ENCODE data around the gene MRPL18.
"Not testable (repeated sequence)": the region's sequence is repeated elsewhere in the genome, so short reads cannot be mapped to it uniquely, and the experiment has no call there.

MRPL18 gene

GRCh38 chr6:159790149-159790955 is at the start of gene MRPL18:
Gene MRPL18 (plus strand): TSS chr6:159790467. CDS start chr6:159790588, 121 bp downstream.
- DNase-seq (ENCODE audit: low spot score): peak; percentile 96

DNA sequence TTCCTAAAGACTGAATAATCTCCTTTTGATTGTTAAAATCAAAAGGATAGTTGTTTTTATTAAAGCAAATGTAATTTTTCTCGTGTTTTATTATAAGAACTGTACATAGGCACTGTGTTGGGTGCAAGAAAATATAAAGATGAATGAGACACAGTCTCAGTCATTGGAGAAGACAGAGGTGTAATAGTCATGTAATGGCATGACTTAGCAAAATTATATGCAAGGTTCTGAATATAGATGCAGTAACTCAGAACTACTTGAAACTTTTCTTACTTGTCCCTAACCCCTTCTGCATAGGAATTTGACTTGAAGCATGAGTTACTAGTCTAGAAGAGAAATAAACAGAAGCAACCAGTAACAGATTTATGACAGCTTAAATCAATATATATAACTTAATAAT is 48.1 kb upstream of the MRPL18 start:
- DNase-seq (ENCODE audit: low spot score): no peak

DNA sequence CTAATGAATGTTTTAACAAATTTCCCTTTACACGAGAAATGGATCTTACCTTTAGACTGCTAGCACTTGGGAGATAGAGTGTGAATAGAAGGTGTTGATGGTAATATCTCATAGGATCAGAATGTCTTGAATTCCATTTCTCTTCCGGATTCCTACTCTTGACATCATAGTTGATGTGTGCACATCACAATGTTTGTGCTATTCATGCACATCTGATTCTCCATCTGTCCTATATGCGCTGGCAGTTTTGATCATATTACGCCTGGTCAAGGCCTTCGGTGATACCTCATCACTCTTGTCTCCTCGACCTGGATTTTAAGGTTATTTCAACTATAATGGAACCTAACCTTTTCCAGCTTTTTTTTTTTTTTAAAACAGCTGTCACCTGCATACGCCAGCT is 45.2 kb upstream of the MRPL18 start:
- no peak for DNase-seq (ENCODE audit: low spot score)

GRCh38 chr6:159746759-159747158 is 43.5 kb upstream of the MRPL18 start:
- no peak for DNase-seq (ENCODE audit: low spot score)

DNA sequence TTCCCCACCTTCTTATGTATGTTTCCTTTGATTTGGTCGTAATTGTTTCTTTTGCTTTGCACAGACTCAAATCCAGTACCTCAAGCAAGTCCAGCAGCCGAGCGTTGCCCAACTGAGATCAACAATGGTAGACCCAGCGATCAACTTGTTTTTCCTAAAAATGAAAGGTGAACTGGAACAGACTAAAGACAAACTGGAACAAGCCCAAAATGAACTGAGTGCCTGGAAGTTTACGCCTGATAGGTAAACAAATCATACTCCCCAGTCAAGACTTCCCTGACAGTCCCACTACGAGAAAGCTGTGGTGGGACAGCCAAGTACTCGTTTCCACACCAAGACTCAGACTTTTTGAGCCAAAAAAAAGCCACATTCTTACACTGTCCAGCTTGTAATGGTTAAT is 42.1 kb upstream of the MRPL18 start:
- not testable (repeated sequence) for DNase-seq (ENCODE audit: low spot score)

DNA sequence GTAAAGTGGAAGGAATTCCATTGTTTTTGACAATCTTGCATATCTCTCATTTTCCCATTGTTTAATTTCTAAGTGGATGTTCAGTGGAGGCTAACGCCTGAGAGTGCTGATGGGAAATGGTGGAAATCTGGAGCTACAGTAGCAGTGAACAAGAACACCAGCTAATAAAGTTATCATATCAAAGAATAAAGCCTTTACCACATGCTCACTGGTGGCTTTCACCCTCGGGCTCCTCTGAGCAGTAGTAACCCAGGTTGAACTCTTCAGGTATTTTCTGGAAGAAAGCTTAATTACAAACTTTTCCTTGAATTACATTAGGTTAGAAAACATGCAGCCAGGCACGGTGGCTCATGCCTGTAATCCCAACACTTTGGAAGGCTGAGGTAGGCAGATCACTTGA is 38.8 kb upstream of the MRPL18 start:
- no peak for DNase-seq (ENCODE audit: low spot score)

- no peak for DNase-seq (ENCODE audit: low spot score)
Observed at GRCh38 chr6:159753081-159753872, 37.0 kb upstream of the MRPL18 start.

DNA sequence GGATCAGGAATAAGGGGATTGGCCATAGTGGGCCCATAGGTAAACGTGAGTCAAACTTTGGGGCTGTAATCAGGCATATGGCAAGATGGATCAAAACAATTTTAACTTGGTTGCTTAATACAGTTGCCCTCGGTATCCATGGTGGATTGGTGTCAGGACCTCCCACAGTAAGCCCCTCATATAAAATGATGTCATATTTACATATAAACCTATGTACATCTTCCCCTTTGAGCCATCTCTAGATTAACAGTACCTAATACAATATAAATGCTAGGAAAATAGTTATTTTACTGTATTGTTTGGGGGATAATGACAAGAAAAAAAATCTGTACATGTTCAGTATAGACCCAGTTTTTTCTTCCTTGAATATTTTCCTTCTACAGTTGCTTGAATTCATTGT is 35.9 kb upstream of the MRPL18 start:
- no peak for DNase-seq (ENCODE audit: low spot score)

GRCh38 chr6:159754959-159755914 is 35.0 kb upstream of the MRPL18 start:
- no peak for DNase-seq (ENCODE audit: low spot score)

- no peak for DNase-seq (ENCODE audit: low spot score)
Observed at GRCh38 chr6:159756508-159756907, 33.8 kb upstream of the MRPL18 start.

DNA sequence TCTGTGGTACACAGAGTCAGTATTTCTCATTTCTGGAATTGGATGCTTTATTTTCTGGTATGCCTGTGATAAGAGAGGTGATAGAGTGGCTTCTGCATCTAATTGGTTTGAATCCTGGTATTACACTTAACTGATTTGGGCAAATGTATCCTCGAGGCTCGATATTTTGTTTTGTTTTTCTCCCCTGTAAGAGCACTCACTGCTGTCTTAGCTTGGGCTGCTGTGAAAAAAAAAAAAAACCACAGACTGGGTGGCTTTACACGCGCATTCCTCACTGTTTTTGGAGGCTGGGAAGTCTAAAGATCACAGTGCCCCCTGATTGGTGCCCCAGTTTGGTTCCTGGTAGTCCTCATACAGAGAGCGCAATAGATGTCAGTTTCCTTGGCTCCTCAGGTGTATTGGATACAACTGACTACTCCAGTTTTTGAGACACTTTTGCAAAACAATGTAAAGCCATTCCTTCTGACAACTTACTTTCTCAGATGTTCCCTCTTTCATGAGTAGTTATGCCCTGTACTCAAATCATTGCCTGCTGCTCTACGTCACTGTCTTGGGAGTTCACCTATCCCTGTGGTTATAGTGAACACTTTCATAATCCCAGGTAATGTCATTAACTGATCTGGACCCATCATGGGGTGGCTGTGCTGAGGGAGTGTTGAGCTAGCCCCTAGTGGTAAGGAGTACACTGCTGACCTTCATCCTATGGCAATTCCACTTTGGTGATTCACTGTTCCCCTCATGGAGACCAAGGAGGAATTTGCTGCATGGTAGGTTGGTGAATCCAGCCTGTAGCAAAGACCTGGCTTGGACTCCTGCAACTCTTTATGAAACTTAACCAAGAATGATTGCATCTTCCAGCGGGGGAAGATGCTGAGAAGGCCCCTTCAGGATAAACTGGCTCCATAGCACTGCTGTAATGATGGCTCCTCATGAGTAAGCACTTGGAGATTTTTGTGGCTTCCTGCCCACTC is 32.0 kb upstream of the MRPL18 start:
- DNase-seq (ENCODE audit: low spot score): no peak

DNA sequence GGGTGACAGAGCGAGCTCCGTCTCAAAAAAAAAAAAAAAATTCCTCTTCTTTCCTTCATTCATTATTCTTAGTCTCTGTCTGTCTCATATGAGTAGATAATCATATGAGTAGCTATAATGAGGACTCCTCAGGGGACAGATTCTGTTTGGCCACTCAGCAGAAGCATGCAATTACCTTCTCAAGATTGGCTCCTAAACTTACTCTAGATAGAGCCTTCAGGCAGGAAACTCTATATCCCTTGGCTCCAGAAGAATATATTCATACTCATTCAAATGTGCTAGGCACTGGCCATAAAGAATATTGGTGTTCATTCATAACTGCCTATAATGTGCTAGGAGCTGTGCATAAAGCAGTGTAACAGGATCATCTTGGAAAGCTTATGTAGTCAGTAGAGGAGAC is 30.6 kb upstream of the MRPL18 start:
- DNase-seq (ENCODE audit: low spot score): no peak

DNA sequence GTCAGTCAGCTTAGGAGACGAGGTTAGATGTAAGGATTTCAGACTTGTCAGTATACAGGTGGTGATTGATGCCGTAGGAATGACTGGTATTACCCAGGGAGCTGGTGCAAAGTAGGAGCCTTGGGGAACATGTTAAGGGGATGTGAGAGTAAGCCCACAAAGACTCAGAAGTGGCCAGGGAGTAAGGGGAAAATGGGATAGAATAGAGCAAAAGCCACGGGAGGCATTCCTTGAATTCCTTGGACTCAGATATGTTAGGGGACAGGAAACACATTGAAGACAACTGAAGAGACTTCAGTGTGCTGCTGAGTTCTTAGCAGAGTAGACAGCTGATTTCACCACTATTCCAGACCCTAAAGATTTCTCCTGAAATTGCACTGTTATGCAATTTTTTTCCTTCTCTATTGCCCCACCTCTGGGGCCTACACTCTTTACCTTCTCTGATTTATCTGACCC is 29.6 kb upstream of the MRPL18 start:
- no peak for DNase-seq (ENCODE audit: low spot score)

GRCh38 chr6:159761129-159761872 is 29.0 kb upstream of the MRPL18 start:
- DNase-seq (ENCODE audit: low spot score): peak; percentile 13

GRCh38 chr6:159761873-159762680 is 28.2 kb upstream of the MRPL18 start, which contains the start of gene ACAT2:
Gene ACAT2 (plus strand): TSS chr6:159762045. CDS start chr6:159762088, 43 bp downstream.
- DNase-seq (ENCODE audit: low spot score): peak; percentile 99

GRCh38 chr6:159762681-159763293 is 27.5 kb upstream of the MRPL18 start:
- DNase-seq (ENCODE audit: low spot score): peak; percentile 21

DNA sequence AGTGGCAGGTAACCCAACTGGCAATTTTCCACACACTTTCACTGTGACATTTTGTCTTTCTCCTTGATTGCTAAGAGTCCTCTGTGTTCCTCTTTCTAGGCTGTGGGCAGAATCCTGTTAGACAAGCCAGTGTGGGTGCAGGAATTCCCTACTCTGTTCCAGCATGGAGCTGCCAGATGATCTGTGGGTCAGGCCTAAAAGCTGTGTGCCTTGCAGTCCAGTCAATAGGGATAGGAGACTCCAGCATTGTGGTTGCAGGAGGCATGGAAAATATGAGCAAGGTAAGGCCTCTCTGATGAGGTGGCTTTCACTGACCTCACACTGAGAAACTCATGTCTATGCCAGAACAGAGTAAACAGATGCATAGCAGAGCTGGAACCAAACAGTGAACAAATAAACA is 23.4 kb upstream of the MRPL18 start:
- DNase-seq (ENCODE audit: low spot score): no peak

DNA sequence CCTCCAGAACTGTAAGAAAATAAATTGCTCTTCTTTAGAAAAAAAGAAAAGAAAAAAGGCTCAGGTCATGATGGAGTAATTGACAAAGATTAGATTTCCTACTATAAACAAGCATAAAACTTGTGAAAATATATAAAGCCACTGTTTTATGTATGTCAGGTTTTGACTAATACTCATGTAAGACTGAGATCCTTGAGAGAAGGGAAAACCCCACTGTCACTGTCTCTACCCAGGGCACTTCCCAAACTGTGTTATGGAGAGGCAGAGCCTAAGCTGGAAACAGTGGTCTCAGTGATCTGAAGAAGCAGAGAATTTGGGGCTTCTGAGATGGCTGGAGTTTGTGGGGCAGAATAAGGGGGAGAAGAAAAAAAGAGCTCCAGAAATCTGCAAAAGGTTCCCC is 20.8 kb upstream of the MRPL18 start:
- no peak for DNase-seq (ENCODE audit: low spot score)

DNA sequence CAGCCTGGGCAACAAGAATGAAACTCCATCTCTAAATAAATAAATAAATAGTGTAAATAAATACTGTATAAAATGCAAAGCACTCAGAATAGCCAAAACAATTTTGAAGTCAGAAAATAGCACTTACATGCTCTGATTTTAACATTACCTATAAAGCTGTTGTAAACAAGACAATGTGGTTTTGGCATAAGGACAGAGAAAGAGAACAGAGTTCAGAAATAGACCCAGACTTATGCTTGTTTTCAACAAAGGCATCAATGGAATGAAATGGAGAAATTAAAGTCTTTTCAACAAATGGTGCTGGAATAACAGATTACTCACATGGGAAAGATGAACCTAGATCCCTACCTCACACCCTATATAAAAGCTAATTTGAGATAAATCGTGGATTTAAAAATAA is 18.1 kb upstream of the MRPL18 start:
- no peak for DNase-seq (ENCODE audit: low spot score)

Data from germinal center (tissue), 1 donor.